BJ (cell line): ENCODE measurements around the gene SPG7. TPM values are rescaled to one million over a fixed set of nuclear protein-coding genes. Genes with fewer than 3 reads are reported as not detected.
A peak's percentile ranks its signal among the peaks of the same experiment; 100 is the strongest.
"Not testable (repeated sequence)": the region's sequence is repeated elsewhere in the genome, so short reads cannot be mapped to it uniquely, and the experiment has no call there.

Source experiments
- CTCF ChIA-PET: fragments of 350-600 bp; formaldehyde crosslinking; extraction: SDS; loops from one replicate; lab custom pipeline; 2021; ENCODE audit warnings: antibody characterized with exemption, inconsistent platforms; lab: Yijun Ruan, JAX
- POLR2A ChIA-PET: fragments of 300-600 bp; sonication (Branson Sonifier 250); formaldehyde crosslinking; extraction: SDS; loops from one replicate; lab custom pipeline; 2021; ENCODE audit warnings: antibody characterized with exemption; lab: Charles Lee
- DNase-seq: peaks from one replicate; pipeline ENCODE4 v3.0.0-alpha.2; 2011; ENCODE audit warnings: low read depth
- H3K27me3 ChIP-seq: 2 replicates; pipeline ENCODE4 v1.6.0; 2011; ENCODE audit warnings: low read length; ENCODE audit not compliant: control insufficient read depth, insufficient read depth
- H3K36me3 ChIP-seq: 2 replicates; pipeline ENCODE4 v1.5.1; 2011; ENCODE audit warnings: low read length; ENCODE audit not compliant: control insufficient read depth, insufficient read depth
- H3K4me3 ChIP-seq: 2 replicates; pipeline ENCODE4 v1.5.1; 2011; ENCODE audit warnings: low read depth, mild to moderate bottlenecking, control low read depth, low read length
- polyA minus RNA-seq: library from RNA; depleted of rRNA, polyadenylated mRNA; stranded (reverse); fragments of >200 nt; gene quantifications from 2 replicates; pipeline ENCODE4 v1.2.3, GENCODE V29; 2011; rRNA and poly(A)+ RNA removed
- polyA plus RNA-seq: library from polyadenylated mRNA; depleted of rRNA; stranded (reverse); fragments of >200 nt; gene quantifications from 2 replicates; pipeline ENCODE4 v1.2.3, GENCODE V29; 2011; rRNA removed
- TF ChIP-seq, protein P1 (sequence below): IDR thresholded peaks from 2 replicates; pipeline ENCODE4 v1.5.1; 2011; ENCODE audit warnings: low read depth, mild to moderate bottlenecking, control low read depth, inconsistent platforms, low read length, moderate library complexity; ENCODE audit not compliant: insufficient read depth

SPG7 gene
- polyA plus RNA-seq (36.3 and 45.0 TPM in 2 replicates), polyA minus RNA-seq (30.9 and 32.4 TPM in 2 replicates)

DNA sequence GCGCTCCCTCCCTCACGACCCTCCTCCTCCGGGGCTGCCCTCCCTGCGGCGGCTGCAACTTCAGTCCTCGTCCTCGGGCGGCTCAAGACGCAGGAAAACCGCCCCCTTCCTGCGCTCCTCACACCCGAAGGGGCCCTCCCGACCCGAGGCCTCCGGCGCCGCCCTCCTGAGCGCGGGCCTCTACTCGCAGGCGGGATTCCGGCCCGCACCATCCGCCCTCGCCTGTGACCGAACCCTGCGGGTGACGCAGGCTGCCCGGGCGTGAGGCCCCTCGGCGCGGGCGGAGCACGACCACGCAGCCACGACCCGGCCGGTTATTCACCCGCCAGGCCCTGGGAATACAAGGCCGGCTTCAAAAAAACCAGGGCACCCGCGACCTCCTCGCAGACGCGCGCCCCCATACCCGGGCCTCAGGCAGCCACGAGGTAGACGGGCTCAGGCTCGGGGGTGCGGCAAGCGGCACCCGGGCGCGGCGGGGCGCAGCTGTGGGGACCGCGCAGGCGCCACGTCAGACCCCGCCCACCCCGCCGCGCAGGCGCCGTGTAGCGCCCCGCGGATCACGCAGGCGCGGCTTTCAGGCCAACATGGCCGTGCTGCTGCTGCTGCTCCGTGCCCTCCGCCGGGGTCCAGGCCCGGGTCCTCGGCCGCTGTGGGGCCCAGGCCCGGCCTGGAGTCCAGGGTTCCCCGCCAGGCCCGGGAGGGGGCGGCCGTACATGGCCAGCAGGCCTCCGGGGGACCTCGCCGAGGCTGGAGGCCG, at the start of gene SPG7:
Gene SPG7, plus strand, starts transcription at position 570 of the 757 bp plus-strand sequence. Its CDS starts 15 bp downstream, at position 585.
- POLR2A ChIA-PET: interaction anchor here (0.6 kb wide), 1 partner anchor 10 kb away, joined by 11 read pairs; no protein-coding TSS in a partner anchor
- TF ChIP-seq, protein P1, sequence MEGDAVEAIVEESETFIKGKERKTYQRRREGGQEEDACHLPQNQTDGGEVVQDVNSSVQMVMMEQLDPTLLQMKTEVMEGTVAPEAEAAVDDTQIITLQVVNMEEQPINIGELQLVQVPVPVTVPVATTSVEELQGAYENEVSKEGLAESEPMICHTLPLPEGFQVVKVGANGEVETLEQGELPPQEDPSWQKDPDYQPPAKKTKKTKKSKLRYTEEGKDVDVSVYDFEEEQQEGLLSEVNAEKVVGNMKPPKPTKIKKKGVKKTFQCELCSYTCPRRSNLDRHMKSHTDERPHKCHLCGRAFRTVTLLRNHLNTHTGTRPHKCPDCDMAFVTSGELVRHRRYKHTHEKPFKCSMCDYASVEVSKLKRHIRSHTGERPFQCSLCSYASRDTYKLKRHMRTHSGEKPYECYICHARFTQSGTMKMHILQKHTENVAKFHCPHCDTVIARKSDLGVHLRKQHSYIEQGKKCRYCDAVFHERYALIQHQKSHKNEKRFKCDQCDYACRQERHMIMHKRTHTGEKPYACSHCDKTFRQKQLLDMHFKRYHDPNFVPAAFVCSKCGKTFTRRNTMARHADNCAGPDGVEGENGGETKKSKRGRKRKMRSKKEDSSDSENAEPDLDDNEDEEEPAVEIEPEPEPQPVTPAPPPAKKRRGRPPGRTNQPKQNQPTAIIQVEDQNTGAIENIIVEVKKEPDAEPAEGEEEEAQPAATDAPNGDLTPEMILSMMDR: no peak
- no peak for DNase-seq
- peak within 1 kb of the TSS; percentile 86 for H3K4me3 ChIP-seq
- CTCF ChIA-PET: interaction anchor here (0.6 to 2.9 kb wide), 10 partner anchors 13 to 267 kb away, joined by 3 to 9 read pairs (median 4); no protein-coding TSS in a partner anchor
- H3K27me3 ChIP-seq: no peaks in the 10 kb centered on the region
- H3K36me3 ChIP-seq: peaks cover 11% of the 10 kb centered on the region

DNA sequence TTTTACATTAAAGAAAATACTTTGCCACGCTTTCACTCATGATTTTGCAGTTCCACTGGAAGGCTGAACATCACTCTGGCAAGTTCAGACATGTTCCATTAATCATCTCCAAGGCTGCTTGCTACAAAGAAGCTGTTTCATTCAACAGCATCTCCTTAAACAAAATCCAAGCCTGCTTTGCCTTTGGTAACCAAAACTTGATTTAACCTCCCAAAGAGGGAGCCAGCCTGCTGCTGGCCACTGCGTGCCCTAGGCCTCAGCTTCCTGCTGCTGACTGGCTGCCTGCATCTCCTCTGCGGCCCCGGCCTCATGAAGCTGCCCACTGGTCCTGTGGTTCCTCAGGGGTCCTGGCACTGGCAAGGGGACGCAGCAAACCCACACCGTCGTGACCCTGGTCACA, 49.7 kb upstream of the SPG7 start:
- Histone ChIP-seq H3K36me3 (peaks cover 1% of the 10 kb centered on the region; the same call in 1 of the 2 replicates), H3K4me3 (no peak overlapping the region), H3K27me3 (no peaks in the 10 kb centered on the region)
- POLR2A ChIA-PET: no interaction called here
- CTCF ChIA-PET: interaction anchor here (0.6 to 1.3 kb wide), 3 partner anchors 12 to 1052 kb away, joined by 3 read pairs; no protein-coding TSS in a partner anchor
- no peak for DNase-seq
- TF ChIP-seq, protein P1: no peak

DNA sequence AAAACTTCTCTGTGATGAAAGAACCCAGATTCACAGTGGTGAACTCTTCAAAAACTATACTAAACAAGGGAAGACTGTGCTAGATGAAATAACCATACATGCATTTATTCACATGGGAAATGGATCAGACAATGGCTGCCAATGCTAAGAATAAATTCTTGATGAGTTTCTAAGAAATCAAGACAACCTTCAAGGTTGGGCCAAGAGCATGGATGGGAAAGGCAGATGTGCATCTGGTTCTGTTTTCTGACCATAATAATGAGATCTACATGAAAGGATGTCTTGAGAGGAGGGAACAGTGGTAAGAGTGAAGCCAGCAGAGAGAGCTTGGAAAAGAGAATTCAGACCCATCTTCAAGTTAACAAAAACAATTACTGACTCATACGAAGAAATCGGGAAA, 49.2 kb upstream of the SPG7 start:
- TF ChIP-seq, protein P1: no peak
- no peak overlapping the region for H3K4me3 ChIP-seq
- H3K27me3 ChIP-seq: no peaks in the 10 kb centered on the region
- CTCF ChIA-PET: interaction anchor here (0.8 kb wide), 1 partner anchor 12 kb away, joined by 3 read pairs; no protein-coding TSS in a partner anchor
- peaks cover 1% of the 10 kb centered on the region; the same call in 1 of the 2 replicates for H3K36me3 ChIP-seq
- POLR2A ChIA-PET: no interaction called here
- DNase-seq: no peak

DNA sequence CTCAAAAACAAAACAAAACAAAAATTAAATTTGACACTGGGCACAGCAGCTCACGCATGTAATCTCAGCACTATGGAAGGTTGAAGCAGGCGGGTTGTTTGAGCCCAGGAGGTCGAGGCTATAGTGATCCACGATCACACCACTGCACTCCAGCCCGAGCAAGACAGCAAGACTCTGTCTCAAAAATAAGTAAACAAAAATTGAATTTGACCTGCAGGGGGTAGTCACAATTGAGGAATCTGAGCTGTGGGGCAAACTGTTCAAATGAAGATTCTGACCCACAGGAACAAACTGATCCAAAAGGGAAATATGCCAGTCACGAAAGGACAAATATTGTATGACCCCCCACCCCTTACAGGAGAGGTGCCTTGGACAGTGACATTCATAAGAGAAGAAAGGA, 47.6 kb upstream of the SPG7 start:
- TF ChIP-seq, protein P1: no peak
- Histone ChIP-seq H3K36me3 (peaks cover 1% of the 10 kb centered on the region; the same call in 1 of the 2 replicates), H3K4me3 (no peak overlapping the region), H3K27me3 (no peaks in the 10 kb centered on the region)
- ChIA-PET POLR2A (no interaction called here), CTCF (no interaction called here)
- DNase-seq: no peak

DNA sequence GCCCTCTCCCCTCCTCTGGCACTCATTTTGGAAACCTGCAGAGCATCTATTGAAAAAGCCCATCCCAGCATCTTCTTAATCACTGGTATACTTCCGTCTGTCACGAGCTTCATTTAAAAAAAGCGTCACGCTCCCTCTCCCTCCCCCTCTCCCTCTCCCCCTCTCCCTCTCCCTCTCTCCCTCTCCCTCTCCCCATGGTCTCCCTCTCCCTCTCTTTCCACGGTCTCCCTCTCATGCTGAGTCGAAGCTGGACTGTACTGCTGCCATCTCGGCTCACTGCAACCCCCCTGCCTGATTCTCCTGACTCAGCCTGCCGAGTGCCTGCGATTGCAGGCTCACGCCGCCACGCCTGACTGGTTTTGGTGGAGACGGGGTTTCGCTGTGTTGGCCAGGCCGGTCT, 46.3 kb upstream of the SPG7 start:
- POLR2A ChIA-PET, DNase-seq, H3K4me3 ChIP-seq, H3K36me3 ChIP-seq, H3K27me3 ChIP-seq: not testable (repeated sequence)
- CTCF ChIA-PET: interaction anchor here (1.1 kb wide), 1 partner anchor 11 kb away, joined by 3 read pairs; no protein-coding TSS in a partner anchor

DNA sequence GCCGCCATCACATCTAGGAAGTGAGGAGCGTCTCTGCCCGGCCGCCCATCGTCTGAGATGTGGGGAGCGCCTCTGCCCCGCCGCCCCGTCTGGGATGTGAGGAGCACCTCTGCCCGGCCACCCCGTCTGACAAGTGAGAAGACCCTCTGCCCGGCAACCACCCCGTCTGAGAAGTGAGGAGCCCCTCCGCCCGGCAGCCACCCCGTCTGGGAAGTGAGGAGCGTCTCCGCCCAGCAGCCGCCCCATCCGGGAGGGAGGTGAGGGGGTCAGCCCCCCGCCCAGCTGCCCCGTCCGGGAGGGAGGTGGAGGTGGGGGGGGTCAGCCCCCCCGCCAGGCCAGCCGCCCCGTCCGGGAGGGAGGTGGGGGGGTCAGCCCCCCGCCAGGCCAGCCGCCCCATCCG, 45.6 kb upstream of the SPG7 start:
- H3K36me3 ChIP-seq, H3K4me3 ChIP-seq, DNase-seq, CTCF ChIA-PET, H3K27me3 ChIP-seq, POLR2A ChIA-PET: not testable (repeated sequence)

DNA sequence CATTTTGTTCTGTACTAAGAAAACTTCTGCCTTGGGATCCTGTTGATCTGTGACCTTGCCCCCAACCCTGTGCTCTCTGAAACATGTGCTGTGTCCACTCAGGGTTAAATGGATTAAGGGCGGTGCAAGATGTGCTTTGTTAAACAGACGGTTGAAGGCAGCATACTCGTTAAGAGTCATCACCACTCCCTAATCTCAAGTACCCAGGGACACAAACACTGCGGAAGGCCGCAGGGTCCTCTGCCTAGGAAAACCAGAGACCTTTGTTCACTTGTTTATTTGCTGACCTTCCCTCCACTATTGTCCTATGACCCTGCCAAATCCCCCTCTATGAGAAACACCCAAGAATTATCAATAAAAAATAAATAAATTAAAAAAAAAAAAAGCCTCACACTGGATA, 44.9 kb upstream of the SPG7 start:
- CTCF ChIA-PET, H3K36me3 ChIP-seq, POLR2A ChIA-PET: not testable (repeated sequence)

More for the DNA sequence above, 44.9 kb upstream of the SPG7 start:
- H3K4me3 ChIP-seq, DNase-seq, H3K27me3 ChIP-seq: not testable (repeated sequence)
